ENCODE data around the gene RUFY3. TPM values are rescaled to one million over a fixed set of nuclear protein-coding genes. Genes with fewer than 3 reads are reported as not detected.

The RUFY3 gene
- total RNA-seq, 1 experiment from 2014 or later = 42.7 TPM

DNA sequence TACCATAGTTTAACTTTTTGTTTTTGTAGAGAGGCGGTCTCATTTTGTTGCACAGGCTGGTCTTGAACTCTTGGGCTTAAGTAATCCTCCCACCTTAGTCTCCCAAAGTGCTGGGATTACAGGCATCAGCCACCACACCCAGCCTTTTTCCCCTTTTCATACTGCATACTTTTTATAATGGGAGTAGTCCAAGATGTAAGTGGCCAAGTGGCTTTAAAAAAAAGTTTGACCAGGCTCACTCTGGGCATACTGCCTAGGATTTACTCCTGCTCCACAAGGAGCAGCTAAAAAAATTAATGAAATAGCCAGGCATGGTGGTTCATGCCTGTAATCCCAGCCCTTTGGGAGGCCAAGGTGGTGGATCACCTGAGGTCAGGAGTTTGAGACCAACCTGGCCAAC, 111.9 kb downstream of the RUFY3 start:
- Mint-ChIP-seq H3K9me3 (ENCODE audit: unreplicated experiment) (no peaks in the 10 kb centered on the region), H3K36me3 (ENCODE audit: insufficient read depth, unreplicated experiment) (peaks cover 58% of the 10 kb centered on the region), H3K27me3 (ENCODE audit: insufficient read depth, unreplicated experiment) (no peaks in the 10 kb centered on the region), H3K27ac (ENCODE audit: low read depth, unreplicated experiment) (no peak overlapping the region), H3K4me3 (ENCODE audit: unreplicated experiment) (no peak overlapping the region), H3K4me1 (ENCODE audit: insufficient read depth, unreplicated experiment) (peaks cover 9% of the 10 kb centered on the region)
- no peak for TF ChIP-seq CTCF (IDR thresholded peaks at IDR 0.05; ENCODE audit: unreplicated experiment)
- no TSS peak for BruUV-seq (replicated peaks)
- ChIA-PET POLR2A (no interaction called here), CTCF (interaction anchor here (0.6 to 0.7 kb wide), 2 partner anchors 28 to 146 kb away, joined by 3 to 4 read pairs; no protein-coding TSS in a partner anchor)
- intact Hi-C loops (cut with micrococcal nuclease) = no loop called here
- no peak for DNase-seq (ENCODE audit: unreplicated experiment)

- Mint-ChIP-seq H3K36me3 (ENCODE audit: insufficient read depth, unreplicated experiment) (peaks cover 39% of the 10 kb centered on the region), H3K27ac (ENCODE audit: low read depth, unreplicated experiment) (no peak overlapping the region), H3K4me1 (ENCODE audit: insufficient read depth, unreplicated experiment) (peaks cover 9% of the 10 kb centered on the region), H3K9me3 (ENCODE audit: unreplicated experiment) (no peaks in the 10 kb centered on the region), H3K4me3 (ENCODE audit: unreplicated experiment) (no peak overlapping the region), H3K27me3 (ENCODE audit: insufficient read depth, unreplicated experiment) (no peaks in the 10 kb centered on the region)
- ChIA-PET CTCF (interaction anchor here (0.6 kb wide), 2 partner anchors 113 to 277 kb away, joined by 4 read pairs; no protein-coding TSS in a partner anchor), POLR2A (interaction anchor here (3.9 kb wide), 1 partner anchor 132 kb away, joined by 59 read pairs; no protein-coding TSS in a partner anchor)
- DNase-seq (ENCODE audit: unreplicated experiment) = no peak
- no TSS peak for BruUV-seq (replicated peaks)
- intact Hi-C loops (cut with micrococcal nuclease) = loop anchor here (5.0 kb wide), 2 partner anchors 134 to 171 kb away; no protein-coding TSS in a partner anchor
- TF ChIP-seq CTCF (IDR thresholded peaks at IDR 0.05; ENCODE audit: unreplicated experiment) = no peak
Observed at GRCh38 chr4:70836081-70836480, 114.3 kb downstream of the RUFY3 start.

- peak overlapping the region; percentile 95 for H3K4me3 Mint-ChIP-seq (ENCODE audit: unreplicated experiment)
- POLR2A ChIA-PET = interaction anchor here (0.6 to 3.9 kb wide), 17 partner anchors 9 to 159 kb away, joined by 3 to 59 read pairs (median 4); partner anchors contain the start of genes DCK, MOB1B and UTP3
- no peaks in the 10 kb centered on the region for H3K27me3 Mint-ChIP-seq (ENCODE audit: insufficient read depth, unreplicated experiment)
- CTCF ChIA-PET = interaction anchor here (0.5 to 1.3 kb wide), 7 partner anchors 9 to 767 kb away, joined by 3 to 6 read pairs (median 3); no protein-coding TSS in a partner anchor
- peak; percentile 7 for DNase-seq (ENCODE audit: unreplicated experiment)
- H3K9me3 Mint-ChIP-seq (ENCODE audit: unreplicated experiment) = no peaks in the 10 kb centered on the region
- H3K36me3 Mint-ChIP-seq (ENCODE audit: insufficient read depth, unreplicated experiment) = peaks cover 18% of the 10 kb centered on the region
- no peak for TF ChIP-seq CTCF (IDR thresholded peaks at IDR 0.05; ENCODE audit: unreplicated experiment)
- no TSS peak for BruUV-seq (replicated peaks)
- intact Hi-C loops (cut with micrococcal nuclease) = loop anchor here (5.0 kb wide), 2 partner anchors 136 to 169 kb away; no protein-coding TSS in a partner anchor
- H3K27ac Mint-ChIP-seq (ENCODE audit: low read depth, unreplicated experiment) = peak overlapping the region; percentile 92
- peaks cover 9% of the 10 kb centered on the region for H3K4me1 Mint-ChIP-seq (ENCODE audit: insufficient read depth, unreplicated experiment)
Observed at GRCh38 chr4:70838204-70838603, 116.4 kb downstream of the RUFY3 start.

GRCh38 chr4:70838666-70839588, 117.2 kb downstream of the RUFY3 start:
- POLR2A ChIA-PET = interaction anchor here (0.6 to 3.9 kb wide), 21 partner anchors 10 to 183 kb away, joined by 3 to 59 read pairs (median 4); partner anchors contain the start of genes DCK, MOB1B and UTP3
- Mint-ChIP-seq H3K4me1 (ENCODE audit: insufficient read depth, unreplicated experiment) (peaks cover 9% of the 10 kb centered on the region), H3K36me3 (ENCODE audit: insufficient read depth, unreplicated experiment) (peaks cover 11% of the 10 kb centered on the region), H3K27ac (ENCODE audit: low read depth, unreplicated experiment) (peak overlapping the region; percentile 92), H3K4me3 (ENCODE audit: unreplicated experiment) (peak overlapping the region; percentile 95), H3K27me3 (ENCODE audit: insufficient read depth, unreplicated experiment) (no peaks in the 10 kb centered on the region), H3K9me3 (ENCODE audit: unreplicated experiment) (no peaks in the 10 kb centered on the region)
- CTCF ChIA-PET = interaction anchor here (0.6 to 1.3 kb wide), 7 partner anchors 10 to 766 kb away, joined by 3 to 6 read pairs (median 3); no protein-coding TSS in a partner anchor
- DNase-seq (ENCODE audit: unreplicated experiment) = peak; percentile 61
- BruUV-seq (replicated peaks) = no TSS peak
- TF ChIP-seq CTCF (IDR thresholded peaks at IDR 0.05; ENCODE audit: unreplicated experiment) = no peak
- intact Hi-C loops (cut with micrococcal nuclease) = loop anchor here (1.0 to 5.0 kb wide), 4 partner anchors 137 to 168 kb away; partner anchors contain the start of genes DCK and UTP3
